Calu3 (cell line): ENCODE results near the gene JADE2. TPM values are rescaled to one million over a fixed set of nuclear protein-coding genes. Genes with fewer than 3 reads are reported as not detected.

ENCODE experiments used
- BruUV-seq: library from RNA; stranded (reverse); fragments of 400-500 nt; replicated peaks from 2 replicates; lab custom pipeline; 2021; lab: Mats Ljungman, UMichigan
- CTCF ChIA-PET: fragments of 300-600 bp; sonication (Branson Sonifier 250); formaldehyde crosslinking; loops from one replicate; lab custom pipeline; 2022; ENCODE audit warnings: antibody characterized with exemption; lab: Charles Lee
- DNase-seq: peaks from one replicate; pipeline ENCODE4 v3.0.0; 2022
- H3K27ac Mint-ChIP-seq: one replicate; pipeline ENCODE4 v1.8.0; 2022; ENCODE audit warnings: mixed read lengths; ENCODE audit not compliant: unreplicated experiment
- H3K27me3 Mint-ChIP-seq: one replicate; pipeline ENCODE4 v1.8.0; 2022; ENCODE audit warnings: mixed read lengths; ENCODE audit not compliant: unreplicated experiment
- H3K36me3 Mint-ChIP-seq: one replicate; pipeline ENCODE4 v1.8.0; 2022; ENCODE audit warnings: mild to moderate bottlenecking, moderate library complexity, mixed read lengths; ENCODE audit not compliant: insufficient read depth, unreplicated experiment
- H3K4me1 Mint-ChIP-seq: one replicate; pipeline ENCODE4 v1.8.0; 2022; ENCODE audit warnings: mild to moderate bottlenecking, low read depth, mixed read lengths; ENCODE audit not compliant: unreplicated experiment
- H3K4me3 Mint-ChIP-seq: one replicate; pipeline ENCODE4 v1.8.0; 2022; ENCODE audit warnings: mild to moderate bottlenecking, low read depth, moderate library complexity, mixed read lengths; ENCODE audit not compliant: unreplicated experiment
- H3K9me3 Mint-ChIP-seq: one replicate; pipeline ENCODE4 v1.8.0; 2022; ENCODE audit warnings: low read depth, mixed read lengths; ENCODE audit not compliant: unreplicated experiment
- CTCF ChIP-seq: fragments of 200-600 bp; IDR thresholded peaks from one replicate; pipeline ENCODE4 v1.8.0; 2022; ENCODE audit warnings: antibody characterized with exemption; ENCODE audit not compliant: unreplicated experiment
- intact Hi-C: fragments of 100-400 bp; cut with micrococcal nuclease; formaldehyde crosslinking; loops from one replicate; pipeline ENCODE4 v1.10.0; 2022; ENCODE audit not compliant: unreplicated experiment
- total RNA-seq: library from RNA; stranded (reverse); gene quantifications from 2 replicates; pipeline ENCODE4 v1.2.3, GENCODE V29; 2022

JADE2 gene
- total RNA-seq, 1 experiment from 2014 or later: 93.4 TPM

GRCh38 chr5:134582941-134583340 lies 57.5 kb downstream of the JADE2 start:
- BruUV-seq: no TSS peak
- CTCF ChIA-PET: no interaction called here
- Mint-ChIP-seq H3K36me3 (peaks cover 46% of the 10 kb centered on the region), H3K27ac (no peak overlapping the region), H3K27me3 (no peaks in the 10 kb centered on the region), H3K4me3 (no peak overlapping the region), H3K4me1 (peaks cover 10% of the 10 kb centered on the region), H3K9me3 (no peaks in the 10 kb centered on the region)
- TF ChIP-seq CTCF: no peak
- no peak for DNase-seq
- intact Hi-C loops: no loop called here

GRCh38 chr5:134583766-134584165 lies 58.3 kb downstream of the JADE2 start:
- intact Hi-C loops: no loop called here
- H3K36me3 Mint-ChIP-seq: peaks cover 39% of the 10 kb centered on the region
- H3K4me1 Mint-ChIP-seq: peaks cover 9% of the 10 kb centered on the region

GRCh38 chr5:134584662-134585061 lies 59.2 kb downstream of the JADE2 start:
- Mint-ChIP-seq H3K4me1 (peaks cover 9% of the 10 kb centered on the region), H3K9me3 (no peaks in the 10 kb centered on the region), H3K4me3 (no peak overlapping the region), H3K36me3 (peaks cover 34% of the 10 kb centered on the region), H3K27me3 (no peaks in the 10 kb centered on the region), H3K27ac (no peak overlapping the region)
- CTCF ChIA-PET: interaction anchor here (1.0 kb wide), 1 partner anchor 25 kb away, joined by 3 read pairs; no protein-coding TSS in a partner anchor
- TF ChIP-seq CTCF: no peak
- intact Hi-C loops: no loop called here
- BruUV-seq: no TSS peak
- DNase-seq: no peak

More at GRCh38 chr5:134583766-134584165, 58.3 kb downstream of the JADE2 start:
- no peaks in the 10 kb centered on the region for H3K9me3 Mint-ChIP-seq
- H3K4me3 Mint-ChIP-seq: no peak overlapping the region
- no peak for DNase-seq
- H3K27me3 Mint-ChIP-seq: no peaks in the 10 kb centered on the region
- no TSS peak for BruUV-seq
- H3K27ac Mint-ChIP-seq: no peak overlapping the region
- TF ChIP-seq CTCF: no peak
- CTCF ChIA-PET: no interaction called here

- Mint-ChIP-seq H3K4me3 (no peak overlapping the region), H3K36me3 (peaks cover 31% of the 10 kb centered on the region), H3K27ac (no peak overlapping the region), H3K9me3 (no peaks in the 10 kb centered on the region), H3K27me3 (no peaks in the 10 kb centered on the region), H3K4me1 (peaks cover 18% of the 10 kb centered on the region)
- intact Hi-C loops: loop anchor here (2.0 kb wide), 3 partner anchors 59 to 401 kb away; no protein-coding TSS in a partner anchor
- TF ChIP-seq CTCF: no peak
- DNase-seq: no peak
- CTCF ChIA-PET: interaction anchor here (0.5 to 0.6 kb wide), 3 partner anchors 8 to 59 kb away, joined by 3 to 6 read pairs (median 3); no protein-coding TSS in a partner anchor
- no TSS peak for BruUV-seq
Observed at GRCh38 chr5:134585966-134586365, 60.5 kb downstream of the JADE2 start.
